Measurements from ENCODE around the gene ATOH7.

DNA sequence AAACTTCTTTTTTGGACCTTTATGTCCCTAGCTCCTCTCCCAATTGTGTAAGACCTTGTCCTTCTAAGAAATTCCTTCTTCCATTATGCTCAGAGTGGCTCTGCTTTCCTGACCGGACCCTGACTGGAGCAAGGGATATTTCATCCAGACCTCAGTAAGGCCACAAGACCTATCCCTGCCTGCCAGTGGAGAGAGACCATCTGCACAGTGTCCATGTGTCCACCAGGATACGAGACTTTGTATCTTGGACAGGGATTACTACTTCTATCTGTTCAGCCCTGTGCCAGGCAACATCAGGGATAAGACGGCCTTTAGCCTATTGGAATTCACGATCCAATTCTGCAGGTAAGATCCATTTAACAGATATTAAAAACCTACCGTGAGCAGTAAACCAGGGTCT, 7.2 kb upstream of the ATOH7 start:
- TF ChIP-seq, protein P1, sequence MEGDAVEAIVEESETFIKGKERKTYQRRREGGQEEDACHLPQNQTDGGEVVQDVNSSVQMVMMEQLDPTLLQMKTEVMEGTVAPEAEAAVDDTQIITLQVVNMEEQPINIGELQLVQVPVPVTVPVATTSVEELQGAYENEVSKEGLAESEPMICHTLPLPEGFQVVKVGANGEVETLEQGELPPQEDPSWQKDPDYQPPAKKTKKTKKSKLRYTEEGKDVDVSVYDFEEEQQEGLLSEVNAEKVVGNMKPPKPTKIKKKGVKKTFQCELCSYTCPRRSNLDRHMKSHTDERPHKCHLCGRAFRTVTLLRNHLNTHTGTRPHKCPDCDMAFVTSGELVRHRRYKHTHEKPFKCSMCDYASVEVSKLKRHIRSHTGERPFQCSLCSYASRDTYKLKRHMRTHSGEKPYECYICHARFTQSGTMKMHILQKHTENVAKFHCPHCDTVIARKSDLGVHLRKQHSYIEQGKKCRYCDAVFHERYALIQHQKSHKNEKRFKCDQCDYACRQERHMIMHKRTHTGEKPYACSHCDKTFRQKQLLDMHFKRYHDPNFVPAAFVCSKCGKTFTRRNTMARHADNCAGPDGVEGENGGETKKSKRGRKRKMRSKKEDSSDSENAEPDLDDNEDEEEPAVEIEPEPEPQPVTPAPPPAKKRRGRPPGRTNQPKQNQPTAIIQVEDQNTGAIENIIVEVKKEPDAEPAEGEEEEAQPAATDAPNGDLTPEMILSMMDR (conservative IDR thresholded peaks at IDR 0.05; ENCODE audit: low read length): no peak
- no peak for TF ChIP-seq EZH2phosphoT487 (IDR thresholded peaks at IDR 0.05; ENCODE audit: borderline replicate concordance, low read depth, low read length)
